ENCODE data around the gene KMT5B.

The KMT5B gene

GRCh38 chr11:68148879-68149278 is 64.2 kb downstream of the KMT5B start:
- Histone ChIP-seq H3K79me2 (ENCODE audit: insufficient read depth, low read length) (no peaks in the 10 kb centered on the region), H3K9ac (ENCODE audit: low read length) (no peak overlapping the region), H3K4me3 (ENCODE audit: low read depth, low read length, poor library complexity, severe bottlenecking) (no peak overlapping the region), H3K27me3 (ENCODE audit: insufficient read depth, low read length) (no peaks in the 10 kb centered on the region; the same call in 1 of the 2 replicates), H3K9me3 (ENCODE audit: low read length) (no peaks in the 10 kb centered on the region), H3K36me3 (ENCODE audit: insufficient read depth, low read length) (no peaks in the 10 kb centered on the region), H2AFZ (ENCODE audit: low read length) (no peak overlapping the region), H3K4me2 (ENCODE audit: low read length) (no peak overlapping the region), H3F3A (ENCODE audit: insufficient read depth, low read length) (no peaks in the 10 kb centered on the region), H4K20me1 (ENCODE audit: insufficient read depth, low read length) (no peaks in the 10 kb centered on the region), H3K9me2 (ENCODE audit: low read depth, low read length) (no peaks in the 10 kb centered on the region), H3K27ac (ENCODE audit: low read depth, low read length, poor library complexity, severe bottlenecking) (no peak overlapping the region), H3K4me1 (ENCODE audit: insufficient read depth, low read length, severe bottlenecking) (no peaks in the 10 kb centered on the region)
- no peak for TF ChIP-seq CTCF (IDR thresholded peaks at IDR 0.05; ENCODE audit: low read length)
- no peak for TF ChIP-seq EZH2 (IDR thresholded peaks at IDR 0.05; ENCODE audit: borderline replicate concordance, low read length)

- Histone ChIP-seq H3K36me3 (ENCODE audit: insufficient read depth, low read length) (no peaks in the 10 kb centered on the region), H3K4me3 (ENCODE audit: low read depth, low read length, poor library complexity, severe bottlenecking) (no peak overlapping the region), H3K9me2 (ENCODE audit: low read depth, low read length) (no peaks in the 10 kb centered on the region)
Measured at GRCh38 chr11:68148071-68148805, 64.9 kb downstream of the KMT5B start.

GRCh38 chr11:68146704-68147474 is 66.2 kb downstream of the KMT5B start:
- Histone ChIP-seq H3K4me3 (ENCODE audit: low read depth, low read length, poor library complexity, severe bottlenecking) (no peak overlapping the region), H3K9me3 (ENCODE audit: low read length) (no peaks in the 10 kb centered on the region), H3K36me3 (ENCODE audit: insufficient read depth, low read length) (no peaks in the 10 kb centered on the region), H3K27ac (ENCODE audit: low read depth, low read length, poor library complexity, severe bottlenecking) (no peak overlapping the region), H3K4me2 (ENCODE audit: low read length) (no peak overlapping the region), H3K27me3 (ENCODE audit: insufficient read depth, low read length) (peaks cover 5% of the 10 kb centered on the region; the same call in 1 of the 2 replicates), H3K4me1 (ENCODE audit: insufficient read depth, low read length, severe bottlenecking) (peaks cover 5% of the 10 kb centered on the region), H3F3A (ENCODE audit: insufficient read depth, low read length) (no peaks in the 10 kb centered on the region), H4K20me1 (ENCODE audit: insufficient read depth, low read length) (no peaks in the 10 kb centered on the region), H3K9me2 (ENCODE audit: low read depth, low read length) (no peaks in the 10 kb centered on the region), H3K9ac (ENCODE audit: low read length) (no peak overlapping the region), H2AFZ (ENCODE audit: low read length) (no peak overlapping the region), H3K79me2 (ENCODE audit: insufficient read depth, low read length) (no peaks in the 10 kb centered on the region)
- TF ChIP-seq EZH2 (IDR thresholded peaks at IDR 0.05; ENCODE audit: borderline replicate concordance, low read length) (no peak), CTCF (IDR thresholded peaks at IDR 0.05; ENCODE audit: low read length) (no peak)

More at GRCh38 chr11:68148071-68148805, 64.9 kb downstream of the KMT5B start:
- no peak overlapping the region for H3K27ac ChIP-seq (ENCODE audit: low read depth, low read length, poor library complexity, severe bottlenecking)
- no peaks in the 10 kb centered on the region for H3K9me3 ChIP-seq (ENCODE audit: low read length)
- H3F3A ChIP-seq (ENCODE audit: insufficient read depth, low read length), result no peaks in the 10 kb centered on the region
- H3K79me2 ChIP-seq (ENCODE audit: insufficient read depth, low read length), result no peaks in the 10 kb centered on the region
- H3K4me1 ChIP-seq (ENCODE audit: insufficient read depth, low read length, severe bottlenecking), result no peaks in the 10 kb centered on the region
- H3K27me3 ChIP-seq (ENCODE audit: insufficient read depth, low read length), result no peaks in the 10 kb centered on the region; the same call in 1 of the 2 replicates
- no peak overlapping the region for H2AFZ ChIP-seq (ENCODE audit: low read length)
- no peaks in the 10 kb centered on the region for H4K20me1 ChIP-seq (ENCODE audit: insufficient read depth, low read length)
- no peak overlapping the region for H3K9ac ChIP-seq (ENCODE audit: low read length)
- TF ChIP-seq CTCF (IDR thresholded peaks at IDR 0.05; ENCODE audit: low read length), result no peak
- TF ChIP-seq EZH2 (IDR thresholded peaks at IDR 0.05; ENCODE audit: borderline replicate concordance, low read length), result no peak
- no peak overlapping the region for H3K4me2 ChIP-seq (ENCODE audit: low read length)

Data from OCI-LY1 (cell line).